ENCODE measurements around the gene CD7. TPM values are rescaled to one million over a fixed set of nuclear protein-coding genes. Genes with fewer than 3 reads are reported as not detected.

The CD7 gene
- total and polyA plus RNA-seq, 2 donors (not counting 1 experiment from before 2014, with no cell fraction given), result 0.67 to 1.3 TPM

- no peak for DNase-seq
- Histone ChIP-seq H3K27ac (ENCODE audit: low read length in 2 of 2) (no peak overlapping the region), H3K9ac (ENCODE audit: low read length) (no peak overlapping the region), H2AFZ (ENCODE audit: insufficient read depth, low read depth, low read length, poor library complexity, severe bottlenecking) (no peak overlapping the region), H3K27me3 (replicated peaks in 1 of 4; ENCODE audit: control extremely low read depth in 1 of 4, control insufficient read depth in 3 of 4, insufficient read depth in 4 of 4, low read length in 3 of 4) (peaks cover 0 to 25% (median 6%) of the 10 kb centered on the region in 4 experiments), H3K4me3 (ENCODE audit: control extremely low read depth in 1 of 5, extremely low read depth in 1 of 5, insufficient read depth in 1 of 5, low read depth in 2 of 5, low read length in 4 of 5) (no peak overlapping the region), H3K36me3 (replicated peaks in 1 of 2; ENCODE audit: control extremely low read depth in 1 of 2, control insufficient read depth in 1 of 2, extremely low read depth in 1 of 2, insufficient read depth in 2 of 2, low read length in 1 of 2) (no peaks in the 10 kb centered on the region), H4K20me1 (ENCODE audit: control insufficient read depth, insufficient read depth, low read length, poor library complexity, severe bottlenecking) (no peaks in the 10 kb centered on the region), H3K9me3 (ENCODE audit: control extremely low read depth in 1 of 3, control insufficient read depth in 2 of 3, insufficient read depth in 1 of 3, low read length in 2 of 3) (peaks cover 0 to 6% (median 0%) of the 10 kb centered on the region in 3 donors), H3K79me2 (ENCODE audit: control insufficient read depth, insufficient read depth, low read length) (no peaks in the 10 kb centered on the region), H3K4me1 (ENCODE audit: control insufficient read depth in 2 of 2, insufficient read depth in 2 of 2, low read length in 2 of 2) (peaks cover 0 to 5% of the 10 kb centered on the region in 2 donors), H3K4me2 (replicated peaks; ENCODE audit: low read depth, low read length, poor library complexity, severe bottlenecking) (no peak overlapping the region)
- Mint-ChIP-seq H3K4me1 (peaks cover 4% of the 10 kb centered on the region), H3K4me3 (no peak overlapping the region), H3K9me3 (ENCODE audit: insufficient read depth) (no peaks in the 10 kb centered on the region), H3K27ac (no peak overlapping the region), H3K27me3 (peaks cover 11% of the 10 kb centered on the region)
- 52% methylated on average over 2 of the region's 2 CpGs for WGBS (ENCODE audit: insufficient coverage)
- ChIA-PET POLR2A (no interaction called here), CTCF (interaction anchor here (1.8 to 2.2 kb wide), 2 partner anchors 13 to 197 kb away, joined by 6 read pairs; partner anchors contain the start of gene UTS2R)
- no peak for ATAC-seq (ENCODE audit: low read depth)
- TF ChIP-seq CTCF (IDR thresholded peaks at IDR 0.05) (no peak), EZH2 (IDR thresholded peaks at IDR 0.05; ENCODE audit: borderline replicate concordance, insufficient read depth, low read depth, low read length, poor library complexity, severe bottlenecking) (no peak)
- intact Hi-C loops (cut with micrococcal nuclease), result no loop called here
Measured at GRCh38 chr17:82357394-82357793, 40.0 kb upstream of the CD7 start.

GRCh38 chr17:82356845-82357355 lies 39.5 kb upstream of the CD7 start:
- H3K9ac ChIP-seq (ENCODE audit: low read length), result no peak overlapping the region
- no peak overlapping the region for H3K4me3 ChIP-seq (ENCODE audit: control extremely low read depth in 1 of 5, extremely low read depth in 1 of 5, insufficient read depth in 1 of 5, low read depth in 2 of 5, low read length in 4 of 5)
- intact Hi-C loops (cut with micrococcal nuclease), result no loop called here
- H3K36me3 ChIP-seq (replicated peaks in 1 of 2; ENCODE audit: control extremely low read depth in 1 of 2, control insufficient read depth in 1 of 2, extremely low read depth in 1 of 2, insufficient read depth in 2 of 2, low read length in 1 of 2), result no peaks in the 10 kb centered on the region
- peaks cover 0 to 26% (median 6%) of the 10 kb centered on the region in 4 experiments for H3K27me3 ChIP-seq (replicated peaks in 1 of 4; ENCODE audit: control extremely low read depth in 1 of 4, control insufficient read depth in 3 of 4, insufficient read depth in 4 of 4, low read length in 3 of 4)
- 80% methylated on average over 20 of the region's 20 CpGs for WGBS (ENCODE audit: insufficient coverage)
- Mint-ChIP-seq H3K27me3 (peaks cover 11% of the 10 kb centered on the region), H3K4me1 (peaks cover 6% of the 10 kb centered on the region), H3K4me3 (no peak overlapping the region), H3K9me3 (ENCODE audit: insufficient read depth) (no peaks in the 10 kb centered on the region), H3K27ac (no peak overlapping the region)
- no peak overlapping the region for H3K27ac ChIP-seq (ENCODE audit: low read length in 2 of 2)
- ChIA-PET POLR2A (interaction anchor here (0.6 kb wide), 1 partner anchor 22 kb away, joined by 4 read pairs; no protein-coding TSS in a partner anchor), CTCF (interaction anchor here (1.8 to 2.2 kb wide), 2 partner anchors 14 to 197 kb away, joined by 6 read pairs; partner anchors contain the start of gene UTS2R)
- H3K4me2 ChIP-seq (replicated peaks; ENCODE audit: low read depth, low read length, poor library complexity, severe bottlenecking), result no peak overlapping the region
- DNase-seq (no peak), ATAC-seq (ENCODE audit: low read depth) (no peak)
- TF ChIP-seq CTCF (IDR thresholded peaks at IDR 0.05), result no peak
- H3K4me1 ChIP-seq (ENCODE audit: control insufficient read depth in 2 of 2, insufficient read depth in 2 of 2, low read length in 2 of 2), result peaks cover 3 to 8% of the 10 kb centered on the region in 2 donors
- H4K20me1 ChIP-seq (ENCODE audit: control insufficient read depth, insufficient read depth, low read length, poor library complexity, severe bottlenecking), result no peaks in the 10 kb centered on the region
- H3K79me2 ChIP-seq (ENCODE audit: control insufficient read depth, insufficient read depth, low read length), result no peaks in the 10 kb centered on the region
- H3K9me3 ChIP-seq (ENCODE audit: control extremely low read depth in 1 of 3, control insufficient read depth in 2 of 3, insufficient read depth in 1 of 3, low read length in 2 of 3), result peaks cover 0 to 6% (median 0%) of the 10 kb centered on the region in 3 donors
- no peak overlapping the region for H2AFZ ChIP-seq (ENCODE audit: insufficient read depth, low read depth, low read length, poor library complexity, severe bottlenecking)
